ENCODE data around the gene POU2AF1. TPM values are rescaled to one million over a fixed set of nuclear protein-coding genes. Genes with fewer than 3 reads are reported as not detected.

POU2AF1 gene
- total and polyA plus RNA-seq, 2 of the 13 experiments (the other 11 are each of a cell fraction or from before 2014, with no cell fraction given), result 1.9 to 3.6 TPM

DNA sequence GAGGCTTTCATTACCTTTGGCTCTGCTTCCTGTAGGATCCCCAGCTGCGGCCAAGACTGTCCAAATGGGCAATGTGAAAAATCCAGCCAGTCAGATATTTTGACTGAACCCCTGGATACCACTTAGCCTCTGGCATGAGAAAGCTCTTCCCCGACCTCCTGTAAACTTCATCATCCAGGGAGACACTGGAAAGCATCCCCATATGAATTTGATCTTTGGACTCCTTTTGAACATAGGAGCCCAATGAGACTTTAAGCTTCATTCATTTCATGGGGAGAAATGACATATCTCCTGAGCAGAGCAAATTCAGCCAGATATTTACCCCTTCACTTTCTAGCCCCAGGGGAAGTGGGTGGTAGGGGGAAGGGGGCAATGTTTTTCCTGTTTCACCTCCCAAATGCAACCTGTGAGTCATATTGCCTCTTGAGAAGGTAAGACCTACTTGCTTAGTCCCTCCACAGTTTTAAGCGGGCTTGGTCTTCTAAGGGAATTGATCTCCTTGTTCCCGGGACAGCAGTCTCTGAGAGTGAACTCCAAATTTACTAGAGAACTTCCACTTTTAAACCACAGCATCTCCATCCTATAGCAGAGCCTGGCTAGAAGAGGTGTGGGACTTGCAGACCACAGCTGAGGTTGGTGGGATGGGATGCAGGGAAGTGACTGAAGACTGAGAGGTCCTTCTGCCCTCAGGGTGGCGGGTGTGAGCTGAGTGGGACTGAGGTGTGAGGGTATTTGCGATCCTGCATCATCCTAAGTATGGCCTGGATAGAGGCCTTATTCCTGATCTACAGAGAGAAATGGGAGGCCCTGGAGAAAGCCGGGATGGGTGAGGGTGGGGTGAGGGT, 20.3 kb upstream of the POU2AF1 start (continued):
- no peak for TF ChIP-seq MIXL1 (CRISPR knock-in tag; IDR thresholded peaks at IDR 0.05)
- no peak for TF ChIP-seq ZNF232 (CRISPR knock-in tag; IDR thresholded peaks at IDR 0.05; ENCODE audit: borderline replicate concordance)
- no peak for TF ChIP-seq ZNF781 (CRISPR knock-in tag; IDR thresholded peaks at IDR 0.05; ENCODE audit: borderline replicate concordance, not compliant biosample characterization)
- no peak for TF ChIP-seq ZNF670 (CRISPR knock-in tag; IDR thresholded peaks at IDR 0.05; ENCODE audit: borderline replicate concordance)
- TF ChIP-seq ZNF644 (CRISPR knock-in tag; IDR thresholded peaks at IDR 0.05; ENCODE audit: low read depth), result peak; percentile 72; the same call in 1 of the 2 replicates
- TF ChIP-seq, protein P1, sequence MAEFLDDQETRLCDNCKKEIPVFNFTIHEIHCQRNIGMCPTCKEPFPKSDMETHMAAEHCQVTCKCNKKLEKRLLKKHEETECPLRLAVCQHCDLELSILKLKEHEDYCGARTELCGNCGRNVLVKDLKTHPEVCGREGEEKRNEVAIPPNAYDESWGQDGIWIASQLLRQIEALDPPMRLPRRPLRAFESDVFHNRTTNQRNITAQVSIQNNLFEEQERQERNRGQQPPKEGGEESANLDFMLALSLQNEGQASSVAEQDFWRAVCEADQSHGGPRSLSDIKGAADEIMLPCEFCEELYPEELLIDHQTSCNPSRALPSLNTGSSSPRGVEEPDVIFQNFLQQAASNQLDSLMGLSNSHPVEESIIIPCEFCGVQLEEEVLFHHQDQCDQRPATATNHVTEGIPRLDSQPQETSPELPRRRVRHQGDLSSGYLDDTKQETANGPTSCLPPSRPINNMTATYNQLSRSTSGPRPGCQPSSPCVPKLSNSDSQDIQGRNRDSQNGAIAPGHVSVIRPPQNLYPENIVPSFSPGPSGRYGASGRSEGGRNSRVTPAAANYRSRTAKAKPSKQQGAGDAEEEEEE (CRISPR knock-in tag; IDR thresholded peaks at IDR 0.05; ENCODE audit: borderline replicate concordance), result no peak

DNA sequence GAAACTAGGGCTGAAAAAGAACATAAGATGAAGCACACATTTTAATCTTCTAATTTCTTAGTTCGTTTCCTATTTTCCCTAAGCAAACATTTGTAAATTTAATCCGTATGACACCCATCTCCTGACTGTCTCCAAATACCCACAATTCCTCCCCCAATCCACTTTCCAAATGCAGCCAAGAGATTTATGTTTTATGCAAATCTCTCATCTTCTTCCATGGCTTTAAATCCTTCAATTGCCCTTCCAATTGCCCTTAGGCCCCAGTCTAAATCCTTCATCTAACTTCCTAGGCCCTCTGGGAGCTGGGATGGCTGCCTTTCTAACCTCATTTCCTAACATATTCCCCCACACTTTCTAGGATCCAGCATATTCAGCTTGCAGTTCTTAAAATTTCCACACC, 18.0 kb upstream of the POU2AF1 start:
- 86% methylated on average over 2 of the region's 2 CpGs for WGBS (ENCODE audit: low lambda C conversion rate)
- Histone ChIP-seq H3K79me2 (ENCODE audit: insufficient read depth, low read length) (no peaks in the 10 kb centered on the region), H3K36me3 (replicated peaks in 1 of 2; ENCODE audit: control insufficient read depth in 1 of 2, insufficient read depth in 2 of 2, low read length in 2 of 2) (no peaks in the 10 kb centered on the region), H3K4me3 (replicated peaks in 1 of 3; ENCODE audit: insufficient read depth in 1 of 3, low read depth in 2 of 3, low read length in 3 of 3) (no peak overlapping the region), H4K20me1 (ENCODE audit: insufficient read depth, low read length) (no peaks in the 10 kb centered on the region), H3K4me1 (ENCODE audit: insufficient read depth, low read length) (peaks cover 84% of the 10 kb centered on the region), H3K4me2 (ENCODE audit: low read depth, low read length) (no peak overlapping the region), H3K27me3 (ENCODE audit: control insufficient read depth in 1 of 2, insufficient read depth in 2 of 2, low read length in 2 of 2) (no peaks in the 10 kb centered on the region), H3K9me3 (ENCODE audit: low read length) (no peaks in the 10 kb centered on the region), H2AFZ (ENCODE audit: low read length) (no peak overlapping the region), H3K27ac (ENCODE audit: extremely low read length, insufficient read depth, low read length) (no peak overlapping the region), H3K9ac (ENCODE audit: insufficient read depth, low read depth, low read length) (no peak overlapping the region)
- FAIRE-seq (no peak), ATAC-seq (no peak), DNase-seq (ENCODE audit: low spot score) (no peak)
- intact Hi-C loops (cut with micrococcal nuclease; ENCODE audit: unreplicated experiment), result no loop called here
- no peak for TF ChIP-seq ZNF501 (CRISPR knock-in tag; IDR thresholded peaks at IDR 0.05)
- TF ChIP-seq SETDB1 (CRISPR knock-in tag; IDR thresholded peaks at IDR 0.05; ENCODE audit: borderline replicate concordance), result no peak
- ChIA-PET POLR2A (interaction anchor here (0.9 to 2.8 kb wide), 2 partner anchors 20 to 62 kb away, joined by 3 to 9 read pairs; no protein-coding TSS in a partner anchor), CTCF (ENCODE audit: low intra/inter-chr PET ratio, low total read pairs) (no interaction called here)
- BruUV-seq (replicated peaks), result no TSS peak
- in situ Hi-C loops (cut with HindIII; ENCODE audit: extremely low pct_ligation_motif_present, low pct_unique_long_range_greater_than_20kb), result no loop called here
